ENCODE measurements around the gene HDAC4.

- TF ChIP-seq CTCF (IDR thresholded peaks at IDR 0.05) (no peak), POLR2A (IDR thresholded peaks at IDR 0.05) (no peak)
Measured at GRCh38 chr2:239051891-239052445, 348.9 kb downstream of the HDAC4 start.

All from stomach (tissue), 4 donors.